HG02798 (cell line): Measurements from ENCODE around the gene DNAJB14.
"Not testable (repeated sequence)": the region's sequence is repeated elsewhere in the genome, so short reads cannot be mapped to it uniquely, and the experiment has no call there.

Experiments used
- ATAC-seq: cut with Tn5 transposase; IDR thresholded peaks from one replicate; pipeline ENCODE4 v1.9.1; 2021; ENCODE audit warnings: mild to moderate bottlenecking; ENCODE audit not compliant: unreplicated experiment, poor library complexity

Gene DNAJB14

DNA sequence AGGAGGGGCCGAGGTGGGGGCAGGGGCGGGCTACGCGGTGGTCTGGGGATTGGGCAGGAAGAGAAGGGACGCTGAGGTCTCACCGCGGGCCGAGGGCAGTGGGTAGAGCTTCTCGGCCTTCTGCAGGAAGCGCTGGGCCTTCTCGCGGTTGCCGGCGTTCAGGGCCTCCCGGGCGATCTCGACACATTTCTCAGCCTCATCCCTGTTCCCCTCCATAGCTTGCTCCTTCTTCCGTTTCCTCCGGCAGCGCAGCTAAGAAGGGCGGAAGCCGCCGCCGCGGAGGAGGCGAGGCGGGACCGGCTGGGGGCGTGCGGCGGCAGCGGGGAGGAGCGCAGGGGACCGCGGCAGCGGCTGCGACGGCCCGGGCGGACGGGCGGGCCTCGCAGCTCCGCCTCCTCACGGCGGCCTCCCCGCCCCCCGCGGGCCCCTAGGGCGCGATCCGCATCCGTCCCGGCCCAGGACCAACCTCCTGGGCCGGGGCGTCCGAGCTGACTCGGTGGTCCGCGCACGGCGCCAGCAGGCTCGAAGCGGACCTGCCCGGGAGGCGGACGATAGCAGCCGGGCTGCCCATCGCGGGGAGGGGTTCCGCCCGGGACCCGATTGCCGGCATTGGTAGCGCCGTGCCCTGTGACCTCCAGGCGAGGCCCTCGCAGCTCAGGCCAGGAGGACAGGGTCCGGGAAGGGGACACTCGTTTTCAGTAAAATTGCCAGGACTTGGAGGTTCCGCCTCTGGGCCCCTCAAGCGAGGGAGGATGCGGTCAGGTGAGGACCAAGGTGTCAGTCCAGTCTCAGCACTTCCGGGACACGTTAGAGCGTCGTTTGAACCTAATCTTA lies at the start of gene DNAJB14:
TSS of gene DNAJB14 (minus strand) at position 263 of the 834 bp plus-strand sequence. CDS start at position 216, 47 bp downstream.
- ATAC-seq, result peak; percentile 48

- ATAC-seq, result no peak
Measured at GRCh38 chr4:99991741-99992140, 45.3 kb upstream of the DNAJB14 start.

GRCh38 chr4:99987681-99988080 lies 41.3 kb upstream of the DNAJB14 start:
- no peak for ATAC-seq

GRCh38 chr4:99986792-99987191 lies 40.4 kb upstream of the DNAJB14 start:
- peak; percentile 62 for ATAC-seq

DNA sequence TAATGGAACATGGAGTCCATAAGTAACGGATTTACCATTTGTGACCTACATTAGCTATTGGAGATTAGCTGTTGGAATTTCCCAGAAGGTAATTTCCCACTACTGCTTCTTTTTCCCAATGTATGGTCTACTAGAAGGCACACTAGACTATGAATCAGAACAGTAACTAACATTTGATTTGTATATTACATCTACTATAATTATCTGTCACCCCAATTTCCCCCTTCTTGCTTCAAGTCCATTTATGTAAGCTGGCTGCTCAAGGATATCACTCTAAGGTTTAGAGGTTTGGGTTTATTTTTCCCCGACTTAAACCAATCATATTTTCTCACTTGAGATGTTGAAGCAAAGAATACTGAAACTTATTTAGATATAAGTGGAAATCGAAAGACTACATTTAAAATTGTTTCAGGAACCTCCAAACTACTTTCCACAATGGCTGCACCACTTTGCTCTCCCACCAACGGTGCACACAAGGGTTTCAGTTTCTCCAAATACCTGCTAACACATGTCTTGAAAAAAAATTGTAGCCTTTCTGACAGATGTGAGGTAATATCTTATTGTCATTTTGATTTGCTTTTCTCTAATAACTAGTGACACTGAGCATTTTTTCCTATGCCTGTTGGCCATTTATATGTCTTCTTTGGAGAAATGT lies 37.0 kb upstream of the DNAJB14 start:
- peak; percentile 64 for ATAC-seq

DNA sequence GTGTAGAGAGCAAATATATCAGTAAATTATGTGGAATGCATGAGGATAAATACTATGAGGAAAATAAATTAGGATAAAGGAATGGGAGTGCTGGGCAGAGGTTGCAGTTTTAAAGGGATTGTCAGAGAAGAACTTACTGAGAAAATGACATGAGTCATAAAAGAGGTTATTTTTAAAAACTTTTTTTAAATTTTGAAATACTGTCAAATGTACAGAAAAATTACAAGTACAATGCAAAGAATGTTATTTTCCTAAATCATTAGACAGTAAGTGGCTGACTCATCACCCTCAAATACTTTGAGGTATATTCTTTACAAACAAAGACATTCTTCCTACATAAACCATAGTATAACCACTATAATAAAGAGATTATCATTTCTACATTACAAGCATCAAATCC lies 33.5 kb upstream of the DNAJB14 start:
- no peak for ATAC-seq

DNA sequence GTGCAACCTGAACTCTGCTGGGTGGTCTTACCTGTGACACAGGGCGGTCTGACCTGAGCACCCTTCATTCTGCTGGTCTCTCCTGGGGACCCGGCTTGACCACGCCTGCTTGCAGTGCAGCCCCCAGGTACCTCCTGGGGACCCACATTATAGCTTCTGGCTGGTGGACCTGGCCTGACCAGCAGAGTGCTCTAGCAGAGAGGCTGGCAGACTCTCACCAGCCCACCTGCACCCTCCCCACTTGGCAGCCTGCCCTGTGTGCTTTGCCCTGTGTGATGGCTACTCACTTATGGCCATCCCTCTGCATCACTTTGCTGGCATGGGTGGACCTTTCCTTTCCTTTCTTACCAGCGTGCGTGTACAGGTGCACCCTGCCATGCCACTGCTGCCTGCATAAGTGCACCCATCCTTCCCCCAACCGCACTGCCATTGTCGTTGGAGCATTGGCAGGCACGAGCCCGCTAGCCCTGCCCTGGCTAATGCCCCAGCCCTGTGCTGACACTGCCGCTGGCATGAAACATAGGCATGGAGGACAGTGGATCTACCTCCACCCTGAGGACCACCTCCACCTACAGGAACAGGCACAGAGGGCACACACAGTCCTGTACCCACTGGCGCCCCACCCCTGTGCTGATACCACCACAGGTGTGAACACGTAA lies 25.2 kb upstream of the DNAJB14 start:
- ATAC-seq, result no peak

DNA sequence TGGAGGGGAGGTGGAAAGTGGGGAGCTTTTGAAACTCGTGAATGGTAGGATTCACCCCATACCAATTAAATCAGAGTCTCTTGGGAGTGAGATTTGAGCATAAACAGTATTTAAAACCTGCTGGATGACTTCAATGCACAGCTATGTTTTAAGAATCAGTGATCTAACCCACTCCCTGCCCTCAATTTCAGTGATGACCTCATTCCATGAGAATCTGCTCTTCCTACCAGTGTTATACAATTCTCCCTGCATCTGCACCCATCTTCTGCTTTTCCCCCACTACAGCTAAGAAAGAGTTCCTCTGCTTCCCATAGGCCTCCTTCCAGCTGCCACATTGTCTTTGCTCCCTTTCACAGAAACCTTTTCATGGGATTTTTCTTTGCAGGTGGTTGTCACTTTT lies 21.9 kb upstream of the DNAJB14 start:
- no peak for ATAC-seq

DNA sequence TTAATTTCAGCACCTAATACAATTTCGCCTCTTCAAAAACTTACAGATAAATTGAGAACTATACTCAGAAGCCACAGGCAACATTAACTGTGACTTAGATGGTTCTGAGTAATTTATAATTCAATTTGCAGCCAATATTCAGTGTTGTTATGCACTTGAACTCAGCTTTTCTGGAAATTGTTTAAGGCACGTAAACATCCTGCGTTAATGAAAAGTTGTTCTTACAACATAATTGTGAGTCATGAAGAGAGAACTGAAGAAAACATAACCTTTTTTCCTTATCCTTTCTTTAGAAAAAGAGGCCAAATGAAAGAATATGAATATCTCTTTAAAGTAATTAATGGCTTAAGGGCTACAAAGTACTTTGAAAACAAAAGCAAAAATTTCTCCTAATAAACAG lies 20.3 kb upstream of the DNAJB14 start:
- ATAC-seq, result no peak

- no peak for ATAC-seq
Measured at GRCh38 chr4:99965674-99966350, 19.4 kb upstream of the DNAJB14 start.

- no peak for ATAC-seq
Measured at GRCh38 chr4:99965173-99965572, 18.8 kb upstream of the DNAJB14 start.

- no peak for ATAC-seq
Measured at GRCh38 chr4:99961711-99962110, 15.3 kb upstream of the DNAJB14 start.

GRCh38 chr4:99960648-99961047 lies 14.2 kb upstream of the DNAJB14 start:
- ATAC-seq, result no peak

- ATAC-seq, result not testable (repeated sequence)
Measured at GRCh38 chr4:99958207-99958606, 11.8 kb upstream of the DNAJB14 start.

- no peak for ATAC-seq
Measured at GRCh38 chr4:99950913-99951254, 4.5 kb upstream of the DNAJB14 start.

DNA sequence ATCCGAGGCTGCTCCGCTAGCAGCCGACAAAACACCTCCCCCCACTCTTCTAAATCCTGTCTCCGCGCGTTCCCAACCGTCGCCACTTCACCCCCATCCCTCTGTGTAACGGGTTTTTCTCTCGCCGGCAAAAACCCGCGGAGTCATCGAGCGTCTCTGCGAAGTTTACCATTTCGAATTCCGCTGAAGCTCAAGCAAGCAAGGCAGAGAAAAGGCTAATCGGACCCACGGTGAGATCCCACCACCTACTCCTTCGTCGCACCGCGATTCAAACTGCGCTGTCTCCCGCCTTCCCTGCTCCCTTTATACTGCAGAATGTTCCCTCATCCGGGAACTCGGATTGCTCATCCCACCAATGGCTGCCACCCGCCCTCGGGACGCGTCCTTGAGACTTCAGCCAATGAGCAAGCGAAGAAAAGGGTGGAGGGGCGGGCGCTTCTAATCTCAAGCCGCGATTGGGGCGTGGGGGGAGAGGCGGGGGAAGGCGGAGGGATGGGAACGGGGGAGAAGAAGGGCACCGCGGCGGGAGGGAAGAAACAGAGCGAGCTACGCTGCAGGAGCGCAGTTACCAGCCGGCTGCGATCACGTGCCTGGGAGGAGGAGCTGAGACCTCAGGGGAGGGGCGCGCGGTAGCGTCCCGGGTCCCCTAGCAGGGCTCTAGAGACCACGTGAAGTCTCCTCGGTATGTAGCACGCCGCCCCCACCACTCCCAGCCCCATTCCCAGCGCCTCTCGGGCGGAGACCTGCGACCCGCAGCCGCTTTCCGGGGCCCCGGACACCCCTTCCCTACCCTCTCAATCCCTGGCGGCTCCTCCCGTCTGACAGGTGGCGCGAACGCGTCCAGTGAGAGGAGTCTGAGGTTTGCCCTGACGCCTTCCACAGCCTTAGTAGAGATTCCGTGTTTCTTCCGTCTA lies 3.8 kb upstream of the DNAJB14 start, which contains the start of gene H2AZ1:
TSS of gene H2AZ1 (minus strand) at position 277 of the 914 bp plus-strand sequence. CDS start at position 172, 105 bp downstream.
- ATAC-seq, result peak; percentile 69

DNA sequence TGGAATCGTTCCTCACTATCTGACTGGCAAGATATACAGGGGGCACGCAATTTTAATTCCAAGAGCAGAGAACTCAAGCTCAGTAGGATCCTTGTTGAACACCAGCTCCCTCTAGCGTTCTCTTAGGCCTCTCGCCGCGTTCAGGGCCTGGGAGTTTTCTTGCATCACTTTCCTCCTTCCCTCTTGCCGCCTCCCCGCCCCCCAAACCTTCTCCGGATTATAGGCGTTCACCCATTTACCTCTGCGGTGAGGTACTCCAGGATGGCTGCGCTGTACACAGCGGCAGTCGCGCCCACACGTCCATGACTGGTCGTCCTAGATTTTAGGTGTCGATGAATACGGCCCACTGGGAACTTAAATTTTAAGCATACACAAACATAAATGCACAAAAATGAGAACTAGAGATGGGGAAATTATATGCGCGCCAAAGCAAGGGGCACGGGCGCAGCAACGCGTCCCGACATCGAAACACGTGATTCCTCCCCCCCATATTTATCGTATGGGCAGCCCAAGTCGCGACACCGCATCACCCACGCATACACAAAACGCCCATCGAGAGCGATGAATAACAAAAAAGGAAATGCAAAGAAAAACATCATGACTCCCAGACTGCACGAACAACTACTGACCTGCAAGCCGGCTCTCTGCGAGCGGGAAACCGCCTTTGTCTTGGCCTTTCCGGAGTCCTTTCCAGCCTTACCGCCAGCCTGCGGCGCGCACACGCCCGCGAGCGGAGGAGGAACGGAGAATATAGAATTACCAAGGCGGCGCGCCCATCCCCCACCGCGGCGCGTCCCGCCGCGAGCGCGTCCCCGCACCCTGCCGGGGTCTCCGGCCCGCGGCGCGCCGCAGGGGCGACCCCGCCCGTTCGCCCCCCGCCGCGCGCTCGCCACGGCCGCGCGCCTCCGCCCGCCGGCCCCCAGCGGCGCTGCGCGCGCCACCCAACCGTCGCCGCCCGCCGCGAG lies 2.9 kb upstream of the DNAJB14 start:
- ATAC-seq, result peak; percentile 26

- ATAC-seq, result no peak
Measured at GRCh38 chr4:99947608-99948007, 1.2 kb upstream of the DNAJB14 start.
